SIG-M5 (cell line): Measurements from ENCODE around the gene CTNNB1.

Experiments used
- DNase-seq: peaks from one replicate; lab custom pipeline; 2025; lab: John Stamatoyannopoulos, UW

The CTNNB1 gene

DNA sequence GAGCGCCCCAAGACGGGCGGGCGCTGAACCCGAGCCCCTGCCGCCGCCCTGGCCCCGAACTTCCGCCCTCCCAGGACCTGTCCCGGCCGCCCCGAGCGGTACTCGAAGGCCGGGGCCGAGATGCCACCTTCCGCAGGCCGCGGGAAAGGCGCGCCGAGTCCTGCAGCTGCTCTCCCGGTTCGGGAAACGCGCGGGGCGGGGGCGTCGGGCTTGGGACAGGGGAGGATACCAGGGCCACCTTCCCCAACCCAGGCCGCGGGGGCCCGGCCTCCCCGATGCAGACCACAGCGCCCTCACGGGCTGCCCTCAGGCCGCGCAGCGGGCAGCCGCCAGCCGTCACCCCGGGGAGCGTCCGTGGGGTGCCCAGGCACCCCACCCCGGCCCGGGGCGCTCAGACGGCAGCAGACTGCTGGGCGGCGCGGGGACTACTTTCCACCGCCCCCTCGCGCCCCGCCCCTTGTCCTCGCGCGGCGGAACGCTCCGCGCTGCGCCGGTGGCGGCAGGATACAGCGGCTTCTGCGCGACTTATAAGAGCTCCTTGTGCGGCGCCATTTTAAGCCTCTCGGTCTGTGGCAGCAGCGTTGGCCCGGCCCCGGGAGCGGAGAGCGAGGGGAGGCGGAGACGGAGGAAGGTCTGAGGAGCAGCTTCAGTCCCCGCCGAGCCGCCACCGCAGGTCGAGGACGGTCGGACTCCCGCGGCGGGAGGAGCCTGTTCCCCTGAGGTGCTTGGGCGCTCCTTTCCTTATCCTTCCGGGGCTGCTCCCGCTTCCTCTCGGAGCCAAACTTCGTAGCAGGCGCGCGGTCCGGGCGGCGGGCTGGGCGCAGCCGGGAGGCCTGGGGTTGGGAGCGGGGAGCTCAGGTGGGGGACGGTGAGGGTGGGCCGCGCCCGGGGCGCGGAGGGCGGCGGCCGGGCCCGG, at the start of gene CTNNB1:
Gene CTNNB1 (plus strand): TSS at position 556 of the 916 bp plus-strand sequence. CDS start 24,564 bp downstream, outside the sequence.
- DNase-seq: no peak

DNA sequence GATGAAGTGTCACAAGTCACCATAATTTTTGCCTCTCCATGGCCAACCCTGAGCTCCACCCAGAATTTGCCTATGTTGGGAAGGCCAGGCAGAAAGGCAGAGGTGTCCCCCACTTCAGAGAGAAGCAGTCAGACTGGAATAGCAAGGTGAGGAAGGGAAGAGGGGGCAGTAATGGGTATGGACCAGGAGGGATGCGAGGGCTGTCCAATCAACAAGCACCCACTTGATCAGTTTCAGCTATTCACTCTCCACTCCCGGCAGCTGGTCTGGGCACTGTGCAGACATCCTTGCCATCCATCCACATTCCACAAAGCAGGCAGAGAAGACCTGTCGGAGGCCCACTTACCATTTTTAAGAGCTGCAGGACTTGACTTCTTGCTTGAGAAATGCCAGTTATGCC, 43.5 kb upstream of the CTNNB1 start:
- DNase-seq: no peak

DNA sequence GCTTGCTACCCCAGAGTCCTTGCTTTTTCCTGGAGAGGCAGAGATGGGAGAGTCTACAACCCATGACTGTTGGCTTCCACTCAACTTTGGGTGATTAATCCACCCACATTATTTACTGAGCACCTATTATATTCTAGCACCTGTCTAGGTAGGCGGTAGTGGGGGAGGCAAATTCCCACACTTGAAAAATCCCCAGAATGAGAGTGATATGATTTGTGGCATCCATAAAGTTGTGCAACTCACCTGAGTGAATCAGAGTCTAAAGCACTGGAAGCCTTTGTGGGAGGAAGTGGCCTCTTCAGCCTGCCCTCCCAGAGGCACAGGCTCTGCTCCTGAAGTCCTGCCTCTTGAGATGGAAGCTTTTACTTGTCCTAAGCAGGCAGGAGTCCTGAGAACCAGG, 40.4 kb upstream of the CTNNB1 start:
- DNase-seq: no peak

DNA sequence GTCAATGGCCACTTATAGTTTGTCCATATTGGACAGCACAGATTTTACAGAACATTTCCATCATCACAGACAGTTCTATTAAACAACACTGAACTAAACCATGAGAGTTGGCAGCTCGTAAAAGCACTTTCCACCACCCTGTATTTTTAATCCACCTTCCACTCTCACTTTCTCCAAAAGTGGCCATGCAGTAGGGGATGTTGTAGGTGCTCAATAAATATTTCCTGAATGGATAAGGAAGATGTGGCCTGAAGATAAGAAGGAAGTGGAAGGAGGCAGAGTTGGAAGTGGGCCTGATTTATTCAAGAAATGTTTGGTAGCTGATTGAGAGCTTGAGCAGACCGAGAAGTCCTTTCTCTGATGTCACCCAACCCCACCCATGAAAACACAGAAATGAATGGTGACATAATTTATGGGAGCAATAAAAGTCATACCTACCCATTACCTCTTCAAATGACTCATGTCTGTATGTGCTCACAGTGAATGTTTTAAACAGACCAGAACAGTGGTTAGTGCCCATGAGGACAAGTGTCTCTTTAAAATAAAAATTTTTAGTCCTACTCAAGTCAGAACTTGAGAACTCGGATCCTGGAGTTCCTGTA, 39.6 kb upstream of the CTNNB1 start:
- no peak for DNase-seq

DNA sequence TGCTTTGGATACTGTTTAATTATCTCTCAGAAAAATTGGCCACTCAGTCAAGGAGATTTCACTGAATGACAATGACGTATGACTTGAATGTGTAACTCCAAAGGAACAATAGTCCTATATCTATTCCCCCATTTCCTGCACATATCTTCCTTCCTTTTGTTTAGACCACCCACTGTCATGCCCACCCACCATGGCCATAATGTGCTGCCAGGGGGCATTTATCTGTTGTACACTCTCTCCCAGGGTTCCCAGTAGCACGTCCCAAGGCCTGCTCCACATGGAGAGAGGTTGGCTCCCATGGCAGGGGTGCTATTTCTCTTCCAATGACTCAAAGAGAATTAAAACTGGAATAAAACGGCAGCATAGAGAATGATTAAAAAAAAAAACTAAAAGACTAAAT, 36.8 kb upstream of the CTNNB1 start:
- DNase-seq: no peak

DNA sequence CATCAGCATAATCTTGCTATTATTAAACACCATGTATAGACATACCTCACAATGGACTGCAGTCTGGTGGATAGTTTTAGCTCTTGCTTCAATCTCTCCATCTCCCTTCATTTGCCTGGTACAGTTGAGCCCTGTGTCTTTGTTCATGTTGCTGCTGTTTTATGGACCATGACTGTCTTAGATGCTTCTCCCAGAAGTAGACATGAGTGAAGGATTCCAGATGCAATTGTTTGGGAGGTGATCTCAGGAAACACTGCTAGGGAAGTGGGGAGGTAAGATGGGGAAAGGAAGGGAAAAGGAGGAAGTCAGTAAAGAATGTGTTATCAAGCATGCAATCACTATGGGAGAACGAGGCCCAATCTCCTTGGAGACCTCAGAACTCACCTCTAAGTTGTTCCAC, 36.3 kb upstream of the CTNNB1 start:
- DNase-seq: no peak

DNA sequence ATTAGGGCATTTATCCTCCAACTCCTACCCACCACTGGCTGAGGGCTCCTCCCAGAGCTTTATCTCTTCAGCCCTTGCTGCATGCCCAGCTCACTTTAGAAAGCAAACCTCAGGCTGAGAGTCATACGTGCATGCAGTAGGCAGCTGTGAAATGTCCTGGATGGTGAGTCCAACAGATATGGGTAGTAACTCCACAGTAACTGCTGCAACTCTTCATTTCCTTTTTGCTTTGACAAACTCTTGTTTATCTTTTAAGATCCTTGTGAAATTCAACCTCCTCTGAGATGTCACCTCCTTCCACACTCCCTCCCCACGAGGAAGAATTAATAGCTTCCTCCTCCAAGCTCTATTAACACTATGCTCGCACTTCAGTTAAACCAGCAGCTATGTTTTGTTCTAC, 35.9 kb upstream of the CTNNB1 start:
- DNase-seq: no peak

DNA sequence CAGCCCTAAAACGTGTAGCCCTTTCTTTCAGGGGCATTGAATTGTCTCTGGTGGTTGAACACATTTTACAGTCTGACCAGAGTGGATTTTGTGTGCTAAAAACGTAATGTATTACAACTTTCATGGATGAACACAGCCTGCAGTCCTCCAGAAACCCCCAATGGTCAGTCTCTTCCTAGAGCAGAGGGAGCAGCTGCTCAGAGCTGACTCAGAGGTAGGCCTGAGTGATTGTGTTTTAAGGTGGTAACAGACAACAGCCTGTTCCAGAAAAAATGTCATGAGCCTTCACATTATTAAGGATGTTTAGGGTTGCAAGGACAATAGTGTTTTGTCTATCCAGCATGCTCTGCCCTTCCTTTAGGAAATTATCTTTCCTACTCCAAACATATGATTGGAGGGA, 34.5 kb upstream of the CTNNB1 start:
- DNase-seq: no peak

DNA sequence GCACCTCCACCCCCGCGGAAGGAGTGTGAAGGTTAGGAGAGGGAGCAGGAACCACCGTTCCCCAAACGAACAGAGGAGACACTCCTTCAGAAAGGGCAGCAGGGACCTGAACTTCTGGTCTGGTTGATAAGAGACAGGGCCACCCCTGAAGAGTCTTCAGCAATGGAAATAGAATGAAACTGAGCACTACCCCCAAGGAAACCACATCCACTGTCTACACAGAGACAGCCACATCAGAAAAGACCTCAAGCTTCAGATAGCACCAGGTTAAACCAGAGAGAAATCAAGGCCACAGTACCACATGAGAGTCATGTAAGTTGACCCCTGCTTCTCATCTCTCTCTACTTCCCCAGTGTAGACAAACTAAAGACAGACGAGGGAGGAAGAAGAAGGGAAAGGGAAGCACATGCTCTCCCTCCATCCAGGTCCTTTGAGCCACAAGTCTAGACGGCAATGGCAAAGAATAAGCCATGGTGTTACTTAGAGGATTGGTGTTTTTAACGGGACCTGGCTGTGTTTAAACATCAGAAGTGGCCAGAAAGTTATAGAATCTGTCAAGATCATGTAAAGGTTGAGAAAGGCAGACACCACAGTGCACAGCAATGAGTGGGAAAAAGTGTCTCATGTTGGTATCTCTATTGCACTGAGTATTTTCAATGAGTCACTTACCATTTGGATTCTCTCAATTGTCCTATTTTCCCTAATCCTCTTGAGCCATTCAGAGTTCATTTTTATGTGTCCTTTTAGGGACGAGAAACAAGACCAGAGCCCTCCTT, 31.4 kb upstream of the CTNNB1 start:
- DNase-seq: no peak

DNA sequence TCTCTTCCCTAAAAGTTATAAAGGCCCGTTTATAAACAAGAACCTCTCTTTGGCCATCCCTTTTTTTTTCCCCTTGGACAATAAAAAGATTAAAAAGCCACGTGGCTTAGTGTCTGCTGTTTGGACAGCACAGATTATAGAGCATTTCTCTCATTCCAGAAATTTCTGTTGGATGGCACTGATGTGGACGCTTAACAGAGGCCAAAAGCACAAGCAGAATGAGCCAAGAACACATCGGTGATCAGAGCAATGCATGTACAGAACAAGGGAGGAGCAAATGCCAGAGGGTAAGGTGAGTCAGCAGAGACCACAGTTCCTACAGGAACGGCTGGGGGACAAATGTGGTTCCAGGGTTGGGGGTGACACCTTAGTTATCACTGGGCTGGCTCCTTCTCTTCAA, 30.3 kb upstream of the CTNNB1 start:
- no peak for DNase-seq

DNA sequence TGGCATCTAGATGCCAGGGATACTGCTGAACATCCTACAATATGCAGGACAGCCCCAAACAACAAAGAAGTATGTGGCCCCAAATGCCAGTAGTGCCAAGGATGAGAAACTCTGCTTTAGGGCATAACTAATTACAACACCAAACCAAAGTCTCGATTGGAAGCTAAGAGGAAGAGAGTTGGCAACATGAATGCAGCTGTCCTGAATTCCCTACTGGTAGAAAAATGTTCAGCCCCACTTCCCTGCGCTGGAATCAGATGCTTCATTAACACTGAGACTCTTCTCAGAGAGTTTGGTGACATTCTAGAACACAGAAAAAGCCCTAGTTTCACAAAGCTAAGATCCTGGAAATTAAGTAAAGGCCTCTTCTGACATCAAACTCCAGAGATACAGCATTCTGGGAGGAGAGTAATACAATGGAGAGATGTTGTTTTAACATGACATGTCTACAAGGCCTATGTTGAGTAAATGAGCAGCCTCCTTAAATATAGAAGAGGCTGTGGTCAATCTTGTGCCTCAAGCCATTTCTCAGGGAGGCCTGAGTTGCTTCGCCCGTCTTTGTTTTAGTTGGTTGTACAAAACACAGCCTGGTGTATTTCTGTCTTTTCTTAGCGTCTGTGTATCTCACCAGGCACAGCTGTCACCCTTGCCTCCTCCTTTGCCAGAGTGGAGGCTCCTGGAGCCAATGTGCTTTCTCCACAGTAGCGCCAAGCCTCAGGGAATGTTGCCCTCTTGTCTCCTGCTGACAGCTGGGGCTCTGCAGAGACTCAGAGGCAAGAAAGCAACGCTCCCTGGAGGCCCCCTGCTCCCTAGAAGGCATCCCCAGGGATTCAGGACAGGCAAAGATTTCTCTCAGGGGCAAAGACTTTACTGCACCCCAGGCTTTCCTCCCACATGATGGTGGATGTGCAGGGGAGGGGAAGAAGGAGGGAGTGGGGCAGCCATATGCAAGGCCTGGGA, 25.1 kb upstream of the CTNNB1 start:
- no peak for DNase-seq

DNA sequence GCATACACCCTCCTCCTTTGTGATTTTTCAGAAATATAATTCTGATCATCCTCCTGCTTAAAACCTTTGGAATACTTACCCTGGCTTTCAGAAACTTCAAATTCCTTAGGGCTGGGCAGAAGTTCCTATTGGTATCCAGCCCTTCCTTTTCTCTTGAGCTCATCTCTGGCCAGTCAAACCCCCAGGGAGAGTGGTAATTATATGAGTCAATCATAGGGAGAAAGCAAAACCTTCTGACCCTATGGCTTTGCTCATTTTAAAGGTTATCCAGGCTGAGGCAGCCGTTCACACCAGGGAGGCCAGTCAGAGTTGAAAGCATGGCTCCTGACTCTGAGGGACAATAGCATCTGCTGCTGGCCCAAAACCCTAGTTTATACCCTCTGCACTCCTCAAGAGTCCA, 23.9 kb upstream of the CTNNB1 start:
- DNase-seq: no peak

DNA sequence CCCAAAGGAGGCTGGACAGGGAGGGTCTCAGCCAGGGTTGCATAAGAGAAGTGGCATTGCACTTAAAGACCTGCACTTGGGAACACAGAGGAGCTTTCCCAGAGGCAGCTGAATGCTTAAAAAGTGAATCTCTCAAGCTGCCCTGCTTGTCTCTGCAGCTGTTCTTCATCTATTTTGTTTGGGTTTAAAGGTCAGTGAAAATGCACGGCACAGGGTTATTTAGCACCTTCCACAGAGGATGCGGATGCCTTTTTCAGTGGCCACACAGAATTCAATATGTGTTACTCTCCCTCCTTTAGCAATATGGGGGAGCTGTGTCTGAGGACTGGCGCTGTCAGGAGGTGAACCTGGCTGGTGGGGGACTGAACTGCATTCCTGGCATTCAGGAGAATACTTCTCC, 22.7 kb upstream of the CTNNB1 start:
- DNase-seq: no peak

DNA sequence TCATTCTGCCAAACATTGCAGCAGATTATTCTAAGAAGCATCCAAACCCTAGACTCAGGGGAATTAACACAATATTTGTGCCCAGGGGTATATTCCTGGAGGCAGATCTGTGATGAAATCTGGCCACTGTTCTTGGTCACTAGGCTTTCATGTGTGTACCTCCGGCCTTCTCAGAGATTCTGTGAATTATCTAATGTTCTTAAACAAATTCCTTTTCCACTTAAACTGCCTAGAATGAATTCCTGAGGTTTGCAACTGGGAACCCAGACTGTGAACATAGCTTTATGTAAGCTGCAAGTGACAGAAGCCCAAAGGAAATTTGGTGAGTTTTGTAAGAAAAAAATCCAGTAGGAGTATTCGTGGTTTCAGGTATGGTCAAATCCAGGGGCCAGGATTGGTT, 20.7 kb upstream of the CTNNB1 start:
- no peak for DNase-seq

DNA sequence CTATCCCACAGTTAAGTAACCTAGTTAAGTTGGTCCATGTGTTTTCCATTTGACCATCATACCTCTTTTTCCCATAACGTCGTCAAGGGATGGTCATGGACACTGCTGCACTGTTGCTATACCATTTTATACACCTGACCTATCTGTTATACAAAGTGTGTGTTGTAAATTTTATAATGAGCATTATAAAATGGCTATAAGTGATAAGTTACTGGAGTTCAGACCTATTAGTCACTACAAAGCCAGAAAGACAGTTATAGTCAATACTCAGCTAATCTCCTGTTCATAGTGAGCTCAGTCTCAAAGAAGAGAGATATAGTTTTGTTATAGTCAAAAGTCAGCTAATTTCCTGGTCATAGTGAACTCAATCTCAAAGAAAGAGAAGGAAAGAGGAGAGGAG, 18.9 kb upstream of the CTNNB1 start:
- DNase-seq: no peak

DNA sequence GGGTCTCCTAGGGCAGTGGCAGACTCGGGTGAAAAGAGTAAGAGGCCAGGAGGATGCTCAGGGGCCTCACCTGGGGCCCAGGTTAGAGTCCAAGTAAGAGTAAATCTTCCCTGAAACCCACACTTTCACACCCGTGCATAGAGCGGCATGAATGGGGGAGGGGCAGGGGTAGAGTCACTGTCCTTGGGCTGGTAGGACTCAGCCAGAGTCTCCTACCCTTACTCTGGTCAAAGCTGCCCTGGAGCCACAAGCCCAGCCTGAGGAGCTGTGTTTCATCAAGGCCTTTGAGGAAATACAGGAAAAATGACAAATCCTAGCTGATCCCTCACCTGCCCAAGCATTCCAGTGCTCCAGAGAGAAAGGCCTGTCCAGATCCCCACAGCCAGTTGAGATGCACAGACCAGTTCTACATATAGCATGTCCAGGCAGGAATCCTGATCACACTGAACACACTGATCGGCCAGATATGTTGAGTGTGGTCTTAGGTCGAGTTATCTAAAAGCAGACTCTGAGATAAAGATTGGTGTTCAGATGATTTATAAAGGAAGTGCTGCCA, 16.7 kb upstream of the CTNNB1 start:
- no peak for DNase-seq

DNA sequence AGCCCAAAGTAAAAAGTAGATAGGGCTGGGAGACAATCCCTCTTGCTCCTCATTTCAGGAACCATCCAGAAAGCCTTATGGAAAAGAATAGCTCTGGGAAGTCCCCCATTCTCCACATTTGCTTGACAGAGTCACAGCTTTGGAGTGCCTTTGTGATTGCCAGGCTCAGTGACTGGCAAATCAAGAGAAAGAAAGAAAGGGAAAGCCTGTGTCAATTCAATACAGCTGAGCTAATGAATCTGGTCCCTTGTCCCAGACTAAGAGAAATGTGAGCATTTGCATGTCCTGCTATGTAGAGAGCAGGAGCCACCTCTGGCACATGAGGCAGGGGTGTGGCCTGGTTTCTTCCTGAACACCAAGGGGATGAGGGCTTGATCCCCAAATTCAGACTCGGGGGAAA, 14.9 kb upstream of the CTNNB1 start:
- no peak for DNase-seq

DNA sequence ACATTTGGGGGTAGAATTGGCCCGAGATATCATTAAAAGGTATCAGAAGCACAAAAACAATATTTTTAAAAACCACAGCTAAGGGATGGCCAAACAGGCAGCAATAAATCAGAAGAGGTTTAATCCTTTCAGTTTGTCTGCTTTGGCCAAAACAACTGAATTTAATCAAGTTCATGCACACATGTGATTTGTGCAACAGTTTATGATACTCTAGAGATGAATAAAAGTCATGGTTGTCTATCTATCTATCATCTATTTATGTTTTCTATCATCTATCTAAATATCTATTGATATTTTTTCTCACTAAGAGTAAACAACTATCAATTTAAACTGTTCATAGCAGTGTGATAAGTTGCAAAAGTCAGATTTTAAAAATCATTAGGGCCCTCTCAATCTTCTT, 13.0 kb upstream of the CTNNB1 start:
- no peak for DNase-seq

DNA sequence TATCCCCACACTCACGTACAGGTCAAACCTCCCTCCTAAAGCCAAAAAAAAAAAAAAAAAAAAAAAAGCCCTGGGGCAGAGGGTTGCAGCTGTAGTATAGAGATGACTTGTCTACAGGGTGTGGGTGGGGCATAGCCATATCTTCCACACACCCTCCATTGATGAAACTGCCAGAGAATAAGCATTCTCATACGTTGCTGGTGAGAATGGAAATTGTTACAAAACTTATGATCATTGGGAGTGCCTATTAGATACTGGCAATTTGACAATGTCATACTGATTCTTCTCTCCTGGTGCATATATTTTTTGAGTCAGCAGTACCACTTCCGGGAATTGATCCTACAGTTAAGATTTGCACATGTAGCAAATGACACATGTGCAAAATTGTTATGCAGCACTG, 11.0 kb upstream of the CTNNB1 start:
- DNase-seq: no peak

DNA sequence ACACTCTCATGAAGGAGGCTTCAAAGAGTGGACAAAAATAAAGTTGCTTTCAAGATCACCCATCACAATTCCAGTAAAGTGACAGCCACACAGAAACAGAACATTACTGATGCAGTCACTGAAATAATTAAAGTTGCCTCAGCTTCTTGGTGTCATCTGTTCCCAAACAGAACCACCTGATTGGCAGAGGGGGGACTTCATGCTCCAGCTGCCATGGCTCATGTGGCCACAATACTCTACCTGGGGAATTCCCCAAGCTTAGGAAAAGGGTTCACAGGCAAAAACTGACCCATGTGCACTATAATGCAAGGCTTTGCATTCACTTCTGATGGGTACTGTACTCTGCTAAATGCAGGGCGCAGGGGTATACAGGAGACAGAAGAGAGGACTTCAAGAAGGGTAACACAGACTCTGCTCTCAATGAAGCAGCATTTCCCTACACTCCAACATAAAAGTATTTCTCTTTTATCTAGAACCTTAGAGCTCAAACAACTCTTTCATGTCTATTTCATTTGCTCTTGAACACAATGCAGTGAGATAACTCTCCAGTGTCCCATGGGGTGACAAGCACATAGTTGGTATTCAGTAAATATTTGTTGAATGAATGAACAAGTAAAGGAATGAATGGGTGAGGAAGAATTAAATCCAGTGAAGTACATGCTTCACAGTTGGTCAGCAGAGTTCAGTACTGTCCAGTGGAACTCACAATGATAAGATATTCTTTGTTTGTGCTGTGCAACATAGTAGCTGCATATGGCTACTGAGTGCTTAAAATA, 8.6 kb upstream of the CTNNB1 start:
- DNase-seq: no peak

DNA sequence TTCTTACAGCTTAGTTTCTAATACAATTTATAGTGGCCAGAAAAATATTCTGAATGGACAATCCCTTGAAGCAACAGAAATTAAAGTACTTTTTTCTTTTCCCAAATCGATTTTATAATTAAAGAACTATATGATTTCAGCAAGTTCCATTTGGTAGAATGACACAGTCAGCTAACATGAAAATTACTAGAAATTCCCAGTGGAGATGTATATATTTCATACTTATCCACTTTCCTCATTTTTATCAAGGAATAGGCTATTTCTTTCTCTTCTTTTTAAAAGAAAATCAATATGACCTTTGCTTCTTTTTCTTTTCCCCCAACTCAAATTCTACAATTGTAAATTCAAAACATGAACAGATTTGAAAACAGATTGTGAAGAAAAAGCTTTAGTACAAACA, 6.4 kb upstream of the CTNNB1 start:
- no peak for DNase-seq
